Right cardiac atrium (tissue), 5 donors: ENCODE results near the gene PLCG2. TPM values are rescaled to one million over a fixed set of nuclear protein-coding genes. Genes with fewer than 3 reads are reported as not detected.

ENCODE experiments used
- ATAC-seq, 2 donors: fragments of 200-7000 bp; cut with Tn5 transposase; one replicate each; pipeline versions ENCODE4 v1.8.0 to v1.9.1; 2020; ENCODE audit warnings: moderate library complexity in 2 of 2, mild to moderate bottlenecking in 1 of 2
- DNase-seq, 3 donors: peaks; one replicate each; pipeline ENCODE4 v3.0.0-alpha.2; 2020
- H3K27ac ChIP-seq: one replicate; pipeline ENCODE4 v1.5.1; 2013; ENCODE audit warnings: mild to moderate bottlenecking, low read length, control low read depth, moderate library complexity
- H3K27me3 ChIP-seq: one replicate; pipeline ENCODE4 v1.6.1; 2013; ENCODE audit not compliant: control insufficient read depth, insufficient read depth
- H3K4me1 ChIP-seq: one replicate; pipeline ENCODE4 v1.6.1; 2013; ENCODE audit warnings: low read length; ENCODE audit not compliant: control insufficient read depth, insufficient read depth
- H3K4me3 ChIP-seq: one replicate; pipeline ENCODE4 v1.5.1; 2013; ENCODE audit warnings: low read length, control low read depth
- H3K9me3 ChIP-seq: one replicate; pipeline ENCODE4 v1.6.1; 2013; ENCODE audit warnings: low read length; ENCODE audit not compliant: control insufficient read depth
- WGBS: extraction: QIAGEN DNeasy Blood & Tissue Kit; methylation state at CpG from one replicate; pipeline ENCODE4 v1.1.7; 2013; 5-methylcytosine and 5-hydroxymethylcytosine counted together
- intact Hi-C, 4 donors: fragments of 100-400 bp; cut with DNase I; formaldehyde crosslinking; loops; one replicate each; pipeline versions ENCODE4 v1.11.0 to v1.14.0; 2022 to 2023
- polyA plus RNA-seq: library from polyadenylated mRNA; stranded (reverse); fragments of 200-250 nt; gene quantifications from one replicate; pipeline ENCODE4 v1.2.3, GENCODE V29; 2013
- total RNA-seq, 4 donors: library from RNA; stranded (reverse); fragmentation: NEBNext Ultra II Directional; extraction: Animal tissue kit (Norgen Biotek cat#: 25700); gene quantifications; one replicate each; pipeline ENCODE4 v1.2.1, GENCODE V29; 2021
- donor health status: healthy with polysubstance abuse.
- donor health status: DM: no; HTN: yes; CAD: no.
- donor health status: DM: no; HTN: no; CAD: no.
- donor health status: DM: no; HTN: yes; CAD: no; lungs with severe emphysema.
- donor health status: DM: yes; HTN: yes; CAD: no.

Gene PLCG2
- total and polyA plus RNA-seq, 5 donors = 4.3 to 18.3 (median 9.7) TPM

DNA sequence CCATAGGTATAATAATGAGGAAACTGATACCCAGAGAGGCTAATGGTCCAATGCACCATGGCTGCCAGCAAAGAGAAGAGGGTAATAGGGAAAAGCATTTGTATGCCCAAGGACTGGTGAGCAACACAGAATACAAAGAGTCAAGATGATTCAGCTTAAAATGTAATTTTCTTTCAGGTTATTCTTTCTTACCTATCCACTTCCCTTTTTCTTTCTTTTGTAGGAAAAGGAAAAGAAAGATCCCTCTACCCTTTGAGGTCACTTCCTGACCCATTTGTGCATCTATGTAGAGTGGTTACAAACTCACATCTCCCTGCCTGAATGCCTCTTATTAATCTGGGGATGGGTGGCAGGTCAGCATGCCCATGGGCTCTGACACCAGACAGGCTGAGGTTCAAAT is 3.5 kb upstream of the PLCG2 start:
- H3K4me1 ChIP-seq = no peaks in the 10 kb centered on the region
- H3K27me3 ChIP-seq = no peaks in the 10 kb centered on the region
- DNase-seq = no peak
- H3K27ac ChIP-seq = no peak overlapping the region
- no peak for ATAC-seq
- intact Hi-C loops = no loop called here
- no peaks in the 10 kb centered on the region for H3K9me3 ChIP-seq
- no peak overlapping the region for H3K4me3 ChIP-seq

DNA sequence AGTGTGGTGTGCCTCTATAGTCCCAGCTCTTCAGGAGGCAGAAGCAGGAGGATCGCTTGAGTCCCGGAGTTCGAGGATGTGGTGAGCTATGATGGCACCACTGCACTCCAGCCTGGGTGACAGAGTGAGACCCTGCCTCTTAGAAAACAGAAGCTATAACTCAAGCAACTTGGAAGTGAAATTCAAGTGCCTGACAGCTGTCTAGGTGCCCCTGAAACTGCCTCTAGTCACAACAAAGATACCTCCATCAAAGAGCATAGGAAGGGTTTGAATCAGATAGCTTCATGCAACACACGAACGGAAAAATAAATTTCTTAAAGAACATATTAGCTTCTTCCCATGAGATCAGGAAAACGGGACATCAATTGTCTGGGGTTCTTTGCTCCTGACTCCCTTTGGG is 860 bp upstream of the PLCG2 start:
- Histone ChIP-seq H3K9me3 (no peaks in the 10 kb centered on the region), H3K27me3 (no peaks in the 10 kb centered on the region), H3K4me3 (no peak overlapping the region), H3K27ac (no peak overlapping the region), H3K4me1 (no peaks in the 10 kb centered on the region)
- WGBS = 85% methylated on average over 6 of the region's 6 CpGs
- intact Hi-C loops = no loop called here
- DNase-seq = no peak
- no peak for ATAC-seq

DNA sequence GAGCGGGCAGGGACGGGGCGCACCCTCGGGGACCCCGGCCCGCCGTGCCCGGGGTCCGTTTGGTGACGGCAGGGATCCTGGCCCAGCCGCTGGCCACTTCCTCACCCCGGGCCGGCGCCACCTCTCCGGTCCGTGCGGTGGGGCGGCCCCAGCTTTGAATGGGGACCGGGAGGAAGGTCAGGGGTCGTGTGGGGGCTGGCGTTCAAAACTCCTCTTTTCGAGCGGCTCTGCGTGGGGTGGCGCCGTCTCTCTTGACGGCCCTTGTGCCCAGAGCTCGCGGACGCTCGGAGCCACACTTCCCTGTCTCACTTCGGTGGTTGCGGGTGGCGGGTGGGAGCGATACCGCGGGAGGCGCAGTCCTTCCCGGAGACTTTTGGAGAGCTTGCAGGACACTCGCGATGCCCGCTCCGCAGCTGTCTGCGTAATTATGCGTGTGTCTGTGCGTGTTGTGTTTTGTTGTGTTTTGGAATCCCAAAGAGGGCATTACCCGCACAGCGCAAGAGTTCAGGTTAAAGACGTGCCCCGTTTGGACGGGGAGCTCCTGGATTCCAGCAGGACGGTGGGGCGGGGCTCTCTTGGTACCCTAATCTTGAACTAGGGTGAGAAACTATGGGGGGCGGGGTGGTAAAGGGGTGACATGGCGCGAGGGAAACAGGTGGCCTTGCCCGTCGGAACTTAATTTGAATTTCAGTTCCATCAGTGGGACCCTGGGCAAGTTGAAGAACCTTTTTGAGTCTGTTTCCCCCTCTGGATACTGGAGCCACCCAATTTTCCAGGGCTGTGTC is 637 bp downstream of the PLCG2 start:
- Histone ChIP-seq H3K4me1 (peaks cover 4% of the 10 kb centered on the region), H3K27me3 (no peaks in the 10 kb centered on the region), H3K27ac (no peak overlapping the region), H3K4me3 (peak overlapping the region; percentile 80), H3K9me3 (no peaks in the 10 kb centered on the region)
- 4% methylated on average over 58 of the region's 58 CpGs for WGBS
- intact Hi-C loops = loop anchor here in 1 of 4 donors (10.0 kb wide), 1 partner anchor 85 kb away; no protein-coding TSS in a partner anchor
- peak; percentile 53 to 56 for ATAC-seq
- peak; percentile 33 to 76 (median 69) for DNase-seq

DNA sequence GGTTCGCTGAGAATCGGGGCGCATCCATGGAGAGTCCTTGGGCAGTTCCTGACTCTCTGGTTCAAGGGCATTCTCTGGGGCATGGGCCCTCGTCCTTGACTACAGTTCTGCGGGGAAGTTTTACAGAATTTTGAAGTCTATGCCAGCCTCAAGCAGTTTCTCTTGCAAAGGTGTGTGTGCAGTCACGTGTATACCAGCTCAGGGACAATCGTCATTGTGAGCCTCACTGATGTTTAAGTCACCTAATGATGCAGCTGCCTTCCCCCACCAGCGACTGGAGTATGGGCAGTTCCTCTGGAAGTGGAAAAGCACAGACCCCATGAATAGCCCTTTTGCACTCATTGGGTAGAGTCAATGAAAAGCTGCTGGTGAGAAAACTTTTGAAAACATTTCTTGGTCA is 1.3 kb downstream of the PLCG2 start:
- DNase-seq (no peak), ATAC-seq (no peak)
- 85% methylated on average over 8 of the region's 8 CpGs for WGBS
- intact Hi-C loops = loop anchor here in 1 of 4 donors (10.0 kb wide), 1 partner anchor 84 kb away; no protein-coding TSS in a partner anchor
- no peaks in the 10 kb centered on the region for H3K9me3 ChIP-seq
- H3K4me1 ChIP-seq = peaks cover 4% of the 10 kb centered on the region
- H3K27ac ChIP-seq = no peak overlapping the region
- H3K27me3 ChIP-seq = no peaks in the 10 kb centered on the region
- no peak overlapping the region for H3K4me3 ChIP-seq

DNA sequence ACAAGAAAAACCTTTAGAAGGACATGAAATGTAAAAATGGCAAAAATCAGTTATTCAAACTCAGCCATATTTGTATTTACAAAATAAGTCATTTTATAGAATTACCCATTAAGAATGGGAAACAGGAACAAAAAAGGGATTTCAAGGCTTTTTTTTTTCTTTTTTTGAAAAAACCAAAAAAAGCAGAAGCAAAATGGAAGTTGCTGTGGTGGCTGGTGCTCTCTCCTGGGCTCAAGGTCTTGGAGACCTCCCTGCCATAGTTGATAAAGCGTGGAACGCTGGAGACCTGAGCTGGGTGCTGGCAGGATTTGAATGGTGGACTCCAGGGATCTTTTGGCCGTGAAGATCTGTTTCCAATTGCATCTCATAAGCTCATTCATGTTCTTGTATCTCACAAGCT is 3.1 kb downstream of the PLCG2 start:
- intact Hi-C loops = loop anchor here in 1 of 4 donors (10.0 kb wide), 1 partner anchor 83 kb away; no protein-coding TSS in a partner anchor
- H3K4me1 ChIP-seq = peaks cover 4% of the 10 kb centered on the region
- ATAC-seq = no peak
- no peaks in the 10 kb centered on the region for H3K27me3 ChIP-seq
- no peaks in the 10 kb centered on the region for H3K9me3 ChIP-seq
- no peak for DNase-seq
- WGBS = 90% methylated on average over 3 of the region's 3 CpGs
- no peak overlapping the region for H3K4me3 ChIP-seq
- H3K27ac ChIP-seq = no peak overlapping the region

DNA sequence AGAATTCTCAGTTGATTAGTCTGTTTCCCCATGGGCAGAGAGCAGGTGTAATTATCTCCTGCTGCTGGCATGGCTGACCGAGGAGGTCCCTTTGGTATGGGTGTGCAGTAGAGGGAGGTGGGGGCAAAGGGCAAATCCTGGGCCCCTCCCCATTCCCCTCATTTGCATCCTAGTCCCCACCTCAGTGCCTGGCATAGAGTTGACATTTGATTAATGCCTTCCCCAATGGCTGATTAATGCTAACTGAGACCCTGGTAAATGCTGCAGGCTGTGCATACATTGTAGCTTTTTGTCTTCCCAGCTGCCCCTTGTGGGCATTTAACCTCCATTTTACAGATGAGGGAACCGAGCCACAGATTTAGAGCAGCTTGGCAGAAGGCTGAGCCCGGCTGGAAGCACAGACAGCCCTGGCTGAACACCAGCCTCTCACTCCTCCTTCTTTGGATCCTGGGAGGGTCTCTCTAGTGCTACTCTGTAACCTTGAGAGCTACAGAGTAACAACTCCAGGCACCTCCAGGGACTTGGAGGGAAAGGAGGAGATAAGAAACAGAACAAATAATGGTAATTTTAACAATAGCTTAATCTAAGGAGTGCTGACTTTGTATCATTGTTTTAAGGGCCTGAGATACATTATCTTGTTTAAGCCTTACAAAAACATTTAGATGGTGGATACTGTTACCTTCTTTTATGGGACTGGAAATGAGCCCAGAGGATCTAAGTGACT is 5.1 kb downstream of the PLCG2 start:
- Histone ChIP-seq H3K27me3 (no peaks in the 10 kb centered on the region), H3K4me3 (no peak overlapping the region), H3K4me1 (peaks cover 4% of the 10 kb centered on the region), H3K27ac (no peak overlapping the region), H3K9me3 (no peaks in the 10 kb centered on the region)
- DNase-seq (no peak), ATAC-seq (peak; percentile 73 to 77)
- intact Hi-C loops = loop anchor here in 1 of 4 donors (10.0 kb wide), 1 partner anchor 81 kb away; no protein-coding TSS in a partner anchor
- 20% methylated on average over 3 of the region's 3 CpGs for WGBS

DNA sequence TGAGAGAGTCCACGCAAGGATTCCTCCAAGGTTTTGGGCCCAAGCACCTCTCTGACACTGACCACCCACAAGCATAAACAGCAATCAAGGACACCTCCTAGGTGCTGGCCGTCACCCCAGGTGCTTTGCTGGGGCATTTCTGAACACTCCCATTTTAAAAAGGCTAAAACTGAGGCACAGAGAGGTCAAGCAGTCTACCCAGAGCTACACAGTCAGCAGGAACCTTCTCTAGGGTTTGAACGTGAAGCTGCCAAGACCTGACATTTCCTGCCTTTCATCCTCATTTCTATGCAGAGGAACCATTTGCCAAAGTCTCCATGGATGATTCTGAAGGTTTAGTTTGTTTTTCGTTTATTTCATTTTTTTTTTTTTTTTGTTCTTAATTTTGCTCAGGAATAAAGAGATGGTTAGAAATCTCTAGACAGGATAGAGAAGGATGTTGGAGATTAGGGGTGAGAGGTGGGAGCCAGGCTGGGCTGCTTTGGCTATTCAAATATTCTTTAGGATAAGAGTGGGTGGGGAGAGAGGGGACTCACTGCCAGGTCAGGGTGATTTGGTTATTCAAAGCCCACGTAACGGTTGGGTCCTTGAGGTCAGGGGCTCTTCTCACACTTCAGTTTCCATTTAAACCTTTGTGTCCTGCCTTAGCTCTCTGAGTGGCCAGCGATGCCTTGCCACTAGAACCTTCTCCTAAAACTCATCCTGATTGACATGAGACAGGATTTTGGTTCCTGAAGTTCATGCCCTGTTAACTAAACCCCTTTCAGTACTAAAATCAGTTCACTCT is 6.2 kb downstream of the PLCG2 start:
- no peak overlapping the region for H3K27ac ChIP-seq
- H3K4me1 ChIP-seq = peaks cover 4% of the 10 kb centered on the region
- H3K27me3 ChIP-seq = no peaks in the 10 kb centered on the region
- DNase-seq (no peak), ATAC-seq (no peak)
- intact Hi-C loops = loop anchor here in 1 of 4 donors (10.0 kb wide), 1 partner anchor 79 kb away; no protein-coding TSS in a partner anchor
- H3K4me3 ChIP-seq = no peak overlapping the region
- H3K9me3 ChIP-seq = no peaks in the 10 kb centered on the region
- WGBS = 78% methylated on average over 7 of the region's 7 CpGs

DNA sequence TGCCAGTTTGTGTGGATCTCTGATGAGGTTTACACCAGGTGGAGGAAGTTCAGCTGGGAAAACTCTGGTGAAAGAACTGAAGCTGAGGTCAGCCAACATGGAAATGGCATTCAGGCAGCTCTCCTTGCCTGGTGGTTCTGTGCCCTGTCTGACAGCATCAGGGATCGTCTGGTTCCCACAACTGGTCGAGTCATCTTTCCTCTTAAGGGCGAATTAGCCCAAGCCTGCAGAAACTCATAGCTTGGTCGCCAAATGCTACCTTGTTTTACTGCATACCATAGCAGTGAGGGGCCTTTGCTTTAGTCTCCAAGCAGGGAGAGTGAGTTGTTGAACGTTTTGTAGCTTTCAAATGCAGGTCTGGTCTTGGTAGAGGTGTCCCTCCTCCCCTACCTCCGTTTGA is 7.2 kb downstream of the PLCG2 start:
- H3K27ac ChIP-seq = no peak overlapping the region
- 65% methylated on average over 6 of the region's 6 CpGs for WGBS
- peaks cover 4% of the 10 kb centered on the region for H3K4me1 ChIP-seq
- intact Hi-C loops = loop anchor here in 1 of 4 donors (10.0 kb wide), 1 partner anchor 78 kb away; no protein-coding TSS in a partner anchor
- no peak for ATAC-seq
- H3K27me3 ChIP-seq = no peaks in the 10 kb centered on the region
- H3K4me3 ChIP-seq = no peak overlapping the region
- H3K9me3 ChIP-seq = no peaks in the 10 kb centered on the region
- DNase-seq = no peak

DNA sequence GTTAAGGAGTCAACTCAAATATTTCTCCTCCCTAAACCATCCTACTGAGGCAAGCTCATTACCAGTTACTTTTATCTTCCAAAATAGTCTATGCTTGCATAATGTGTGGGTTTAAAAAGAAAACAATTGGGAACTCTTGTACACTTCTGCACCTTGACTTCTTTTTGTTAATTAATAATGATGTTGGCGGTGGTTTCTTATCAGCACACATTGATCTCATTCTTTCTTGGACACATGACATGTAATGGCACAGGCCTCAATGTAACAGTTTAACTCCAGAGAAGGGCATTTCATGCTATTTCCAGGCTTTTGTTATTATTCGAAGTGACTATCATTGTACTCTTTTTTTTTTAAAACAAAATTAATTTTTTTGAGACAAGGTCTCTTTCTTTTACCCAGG is 7.8 kb downstream of the PLCG2 start:
- DNase-seq (no peak), ATAC-seq (no peak)
- H3K27me3 ChIP-seq = no peaks in the 10 kb centered on the region
- no peak overlapping the region for H3K4me3 ChIP-seq
- no peaks in the 10 kb centered on the region for H3K9me3 ChIP-seq
- WGBS = 78% methylated on average over 2 of the region's 2 CpGs
- H3K4me1 ChIP-seq = peaks cover 4% of the 10 kb centered on the region
- intact Hi-C loops = loop anchor here in 1 of 4 donors (10.0 kb wide), 1 partner anchor 78 kb away; no protein-coding TSS in a partner anchor
- H3K27ac ChIP-seq = no peak overlapping the region

DNA sequence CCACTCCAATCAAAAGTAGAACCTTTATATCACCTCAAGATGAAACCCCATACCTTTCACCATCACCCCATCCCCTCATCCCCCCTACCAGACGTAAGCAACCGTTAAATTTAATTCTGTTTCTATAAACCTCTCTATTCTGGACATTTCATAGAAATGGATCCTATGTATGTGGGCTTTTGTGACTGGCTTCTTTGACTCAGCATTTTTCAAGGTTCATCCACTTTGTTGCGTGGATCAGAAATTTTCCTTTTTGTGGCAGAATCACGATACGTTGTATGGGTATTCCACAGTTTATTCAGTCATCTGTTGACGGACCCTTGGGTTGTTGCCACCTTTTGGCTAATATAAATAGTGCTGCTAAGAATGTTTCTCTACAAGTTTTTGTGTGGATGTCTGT is 8.6 kb downstream of the PLCG2 start:
- DNase-seq (no peak), ATAC-seq (no peak)
- Histone ChIP-seq H3K27me3 (no peaks in the 10 kb centered on the region), H3K4me1 (peaks cover 4% of the 10 kb centered on the region), H3K27ac (no peak overlapping the region), H3K9me3 (no peaks in the 10 kb centered on the region), H3K4me3 (no peak overlapping the region)
- WGBS = 77% methylated on average over 6 of the region's 6 CpGs
- intact Hi-C loops = loop anchor here in 1 of 4 donors (10.0 kb wide), 1 partner anchor 77 kb away; no protein-coding TSS in a partner anchor
